Hematopoietic multipotent progenitor cell treated with erythropoietin and hydrocortisone succinate and interleukin-3 and kit ligand, for 8 days (in vitro differentiated cells): Measurements from ENCODE around the gene CFAP46.

Experiments
- DNase-seq: peaks from one replicate; pipeline ENCODE4 v3.0.0-alpha.2; 2015

Gene CFAP46

DNA sequence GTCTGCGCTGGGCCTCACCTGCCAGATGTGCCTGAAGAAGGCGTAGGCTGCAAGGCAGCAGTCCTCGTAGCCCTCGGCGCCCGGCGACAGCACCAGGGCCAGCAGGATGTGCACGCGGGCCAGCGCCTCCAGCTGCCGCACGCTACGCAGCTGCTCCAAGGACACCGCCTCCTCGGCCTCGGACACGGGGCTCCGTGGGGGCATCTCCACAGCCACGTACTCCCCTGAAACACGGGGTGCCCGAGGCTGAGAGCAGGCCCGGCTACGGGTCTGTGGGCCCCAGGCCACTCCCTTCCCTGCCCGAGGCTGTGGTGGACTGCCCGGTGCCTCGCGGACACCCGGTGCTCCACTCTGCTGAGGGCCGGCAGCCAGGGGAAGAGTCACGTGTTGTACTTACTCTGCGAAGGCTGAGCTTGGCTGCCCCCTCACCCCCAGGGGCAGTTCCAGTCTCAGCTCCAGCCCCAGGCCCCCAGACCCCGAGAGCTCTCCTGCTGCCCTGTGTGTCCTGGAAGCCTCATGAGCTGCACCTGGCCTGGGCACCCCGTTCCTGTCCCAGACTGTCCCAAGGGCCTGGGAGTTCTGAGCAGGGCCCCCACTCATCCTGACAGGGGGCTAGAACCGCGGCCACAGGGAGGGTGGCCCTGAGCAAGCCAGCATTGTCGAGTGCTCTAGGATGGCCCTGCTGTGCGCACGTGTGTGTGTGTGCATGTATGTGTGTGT lies 62.8 kb downstream of the CFAP46 start:
- DNase-seq, result no peak

DNA sequence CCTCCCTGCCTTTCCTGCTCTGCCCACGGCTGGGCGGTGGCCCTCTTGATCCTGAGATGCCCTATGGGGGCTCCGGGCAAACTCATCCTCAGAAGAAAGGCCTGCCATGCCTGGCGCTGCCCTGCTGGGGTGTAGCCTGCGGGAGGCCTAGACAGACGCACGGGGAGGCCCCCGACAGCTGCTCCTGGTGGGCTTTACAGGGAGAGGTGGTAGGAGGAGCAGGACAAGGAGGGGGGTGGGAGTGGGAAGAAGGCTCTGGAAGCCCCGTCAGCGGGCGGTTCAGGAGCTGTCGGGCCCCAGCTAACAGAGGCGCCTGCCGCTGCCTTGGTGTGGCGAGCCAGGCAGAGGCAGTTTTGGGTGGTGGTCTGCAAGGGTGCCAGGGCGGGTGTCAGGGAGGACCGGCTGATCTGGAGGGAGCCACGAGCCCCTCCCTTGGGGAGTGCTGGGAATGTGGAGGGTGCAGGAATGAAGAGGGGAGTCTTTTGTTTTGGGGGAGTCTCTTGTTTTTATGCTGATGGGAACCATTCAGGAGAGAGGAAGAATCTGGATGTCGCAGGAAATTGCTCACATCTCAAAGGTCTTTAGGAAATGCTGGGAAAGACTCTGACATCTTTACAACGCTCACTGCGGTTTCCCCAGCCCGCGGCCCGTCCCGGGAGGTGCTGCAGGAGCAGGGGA lies 63.5 kb downstream of the CFAP46 start:
- no peak for DNase-seq

DNA sequence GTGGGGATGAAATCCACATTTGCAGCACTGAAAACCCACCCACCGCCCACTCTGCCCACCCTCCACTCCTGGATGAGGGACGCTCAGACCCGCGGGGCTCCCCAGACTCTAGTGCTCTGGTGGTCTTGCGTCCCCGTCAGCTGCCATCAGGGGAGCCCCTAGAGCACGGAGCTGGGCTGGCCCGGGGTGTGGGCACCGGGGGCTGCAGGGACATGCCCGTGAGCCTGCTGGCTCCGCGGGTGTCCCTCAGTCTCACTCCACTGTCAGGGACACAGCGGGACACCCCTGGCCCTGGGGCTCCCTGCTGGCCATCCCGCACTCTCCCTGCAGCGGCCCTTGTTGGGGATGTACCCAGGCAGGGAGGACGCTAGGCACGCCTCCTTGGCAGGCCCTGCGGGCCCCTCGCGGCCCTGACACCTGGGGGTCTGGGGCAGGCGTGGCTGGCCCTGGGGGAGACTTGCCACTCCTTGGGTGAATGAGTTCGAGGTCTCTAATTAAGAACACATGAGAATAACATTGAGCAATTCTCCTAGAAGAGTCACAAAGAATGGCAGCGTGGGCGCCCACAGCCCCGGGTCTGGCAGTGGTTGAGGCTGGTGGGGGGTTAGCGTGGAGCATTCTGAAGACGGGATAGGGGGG lies 64.2 kb downstream of the CFAP46 start:
- no peak for DNase-seq

DNA sequence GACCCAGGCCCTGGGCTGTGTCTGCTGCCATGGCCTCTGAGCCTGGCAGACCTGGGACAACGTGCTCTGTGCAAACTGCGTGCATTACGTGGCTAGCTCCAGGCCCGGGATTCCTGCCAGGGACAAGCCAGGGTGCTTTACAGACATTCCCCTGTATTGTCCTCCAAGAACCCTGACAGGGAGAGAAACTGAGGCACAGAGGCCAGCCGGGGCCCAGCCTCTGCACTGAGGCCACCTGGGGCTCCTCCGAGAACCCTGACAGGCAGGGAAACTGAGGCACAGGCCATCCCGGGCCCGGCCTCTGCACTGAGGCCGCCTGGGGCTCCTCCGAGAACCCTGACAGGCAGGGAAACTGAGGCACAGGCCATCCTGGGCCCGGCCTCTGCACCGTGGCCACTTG lies 64.9 kb downstream of the CFAP46 start:
- no peak for DNase-seq

DNA sequence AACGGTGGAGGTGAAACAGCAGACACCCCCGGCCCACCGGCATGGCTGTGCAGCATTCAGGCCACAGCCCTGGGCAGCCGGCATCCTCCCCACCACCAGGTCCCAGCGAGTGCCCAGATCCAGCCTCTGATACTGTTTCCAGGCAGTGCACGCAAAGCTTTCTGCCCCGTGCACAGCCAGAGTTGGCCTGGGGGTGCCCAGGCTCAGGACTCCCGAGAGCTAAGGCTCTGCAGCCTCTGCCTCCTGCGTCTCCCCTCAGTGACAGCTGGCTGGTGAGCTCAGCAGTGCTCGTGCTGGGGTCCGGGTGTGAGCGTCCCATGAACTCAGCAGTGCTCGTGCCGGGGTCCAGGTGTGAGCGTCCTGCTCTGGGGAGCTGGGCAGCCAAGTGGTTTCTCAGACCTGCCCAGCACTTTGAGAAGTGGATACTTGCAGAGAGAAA lies 65.4 kb downstream of the CFAP46 start:
- DNase-seq, result no peak

DNA sequence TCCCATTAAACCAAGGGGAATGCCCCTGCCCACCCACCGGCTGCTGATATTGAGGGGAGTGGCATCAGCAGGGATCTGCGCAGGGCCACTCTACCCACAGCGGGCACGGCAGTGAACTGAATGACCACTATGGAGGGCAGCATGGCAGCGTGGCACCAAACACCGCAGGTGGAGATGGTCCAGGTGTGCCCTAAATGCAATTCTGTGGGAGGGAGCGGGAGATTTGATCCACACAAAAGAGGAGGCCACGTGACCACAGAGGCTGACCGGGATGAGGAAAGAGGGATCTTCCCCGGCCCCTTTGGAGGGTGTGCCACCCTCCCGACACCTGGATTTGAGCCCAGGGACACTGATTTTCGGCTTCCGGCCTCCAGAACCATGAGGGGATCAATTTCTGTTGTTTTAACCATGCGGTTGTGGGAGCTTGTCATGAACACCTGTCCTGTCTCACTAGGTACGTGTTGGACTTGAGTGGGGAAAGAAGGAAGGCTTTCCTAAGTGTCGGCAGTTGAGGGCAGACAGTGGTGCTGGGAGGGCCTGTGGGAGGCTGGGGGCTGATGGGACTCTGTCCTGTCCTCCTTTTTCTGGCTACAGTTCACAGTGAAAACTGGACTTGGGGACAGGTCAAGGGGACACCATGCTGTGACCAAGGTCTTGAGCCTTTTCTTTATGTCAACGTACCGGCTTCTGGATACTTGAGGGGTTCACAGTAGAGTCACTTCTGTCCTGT lies 66.1 kb downstream of the CFAP46 start:
- DNase-seq, result no peak

DNA sequence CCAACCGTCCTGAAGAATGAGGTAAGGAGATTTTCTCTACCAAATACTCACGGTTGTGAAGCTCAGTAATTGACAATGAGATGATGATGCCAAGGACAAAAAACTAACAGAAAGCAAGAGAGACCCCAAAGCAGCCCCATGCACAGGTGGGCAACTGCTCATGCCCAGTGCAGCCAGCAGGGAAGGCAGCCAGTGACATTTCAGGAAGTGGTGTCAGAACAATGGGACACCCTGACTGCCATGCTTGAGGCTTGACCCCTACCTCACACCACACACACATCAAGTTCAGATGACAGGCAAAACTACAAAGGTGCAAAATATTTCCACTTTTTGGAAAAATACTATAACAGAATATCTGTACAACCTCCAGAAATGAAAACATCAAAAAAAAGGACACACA lies 66.9 kb downstream of the CFAP46 start:
- DNase-seq, result no peak

DNA sequence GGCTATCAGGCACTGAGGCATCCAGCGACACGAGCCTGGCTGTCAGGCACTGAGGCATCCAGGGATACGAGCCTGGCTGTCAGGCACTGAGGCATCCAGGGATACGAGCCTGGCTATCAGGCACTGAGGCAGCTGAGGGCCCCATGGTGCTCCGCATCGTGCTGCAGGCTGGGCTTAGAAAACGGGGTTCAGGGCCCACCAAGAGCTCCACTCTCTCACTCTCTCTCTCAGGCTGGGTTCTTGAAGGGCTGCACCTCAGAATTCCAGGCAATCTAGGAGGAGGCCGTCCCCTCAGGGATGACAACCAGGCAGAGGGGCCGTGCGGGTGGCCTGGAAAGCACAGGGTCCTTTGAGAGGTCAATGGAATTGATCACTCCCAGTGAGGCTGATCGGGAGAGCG lies 69.0 kb downstream of the CFAP46 start:
- DNase-seq, result no peak

DNA sequence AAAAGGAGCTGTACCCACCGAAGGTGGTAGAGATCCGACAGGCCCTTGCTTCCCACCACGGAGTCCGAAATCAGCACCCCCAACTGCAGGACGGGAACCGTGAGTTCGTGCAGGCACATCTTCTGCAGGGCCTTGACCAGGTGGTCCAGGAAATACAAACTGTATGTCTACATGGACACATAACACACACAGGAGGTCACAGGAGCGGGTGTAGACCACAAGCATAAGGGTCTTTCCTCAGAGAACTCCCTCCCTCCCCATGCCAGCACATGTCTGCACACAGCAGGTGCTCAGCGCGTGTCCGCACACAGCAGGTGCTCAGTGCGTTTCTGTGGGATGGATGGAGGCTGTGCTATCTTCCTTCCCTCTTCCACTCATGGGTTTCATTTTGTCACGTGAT lies 69.7 kb downstream of the CFAP46 start:
- DNase-seq, result no peak

DNA sequence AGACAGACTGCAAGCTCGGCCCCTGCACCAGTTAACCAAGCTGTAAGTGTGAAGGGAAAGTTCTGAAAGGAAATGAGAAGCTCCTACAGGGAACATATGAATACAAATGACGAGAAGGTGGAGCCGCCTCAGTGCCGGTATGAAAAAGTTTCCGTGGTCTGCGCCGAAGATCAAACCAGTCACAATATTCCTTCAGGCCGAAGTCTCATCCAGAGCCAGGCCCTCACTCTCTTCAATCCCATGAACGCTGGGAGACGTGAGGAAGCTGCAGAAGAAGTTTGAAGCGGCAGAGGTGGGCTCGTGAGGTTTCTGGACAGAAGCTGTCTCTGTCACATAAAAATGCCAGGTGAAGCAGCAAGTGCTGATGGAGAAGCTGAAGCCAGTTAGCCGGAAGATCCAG lies 71.9 kb downstream of the CFAP46 start:
- no peak for DNase-seq

DNA sequence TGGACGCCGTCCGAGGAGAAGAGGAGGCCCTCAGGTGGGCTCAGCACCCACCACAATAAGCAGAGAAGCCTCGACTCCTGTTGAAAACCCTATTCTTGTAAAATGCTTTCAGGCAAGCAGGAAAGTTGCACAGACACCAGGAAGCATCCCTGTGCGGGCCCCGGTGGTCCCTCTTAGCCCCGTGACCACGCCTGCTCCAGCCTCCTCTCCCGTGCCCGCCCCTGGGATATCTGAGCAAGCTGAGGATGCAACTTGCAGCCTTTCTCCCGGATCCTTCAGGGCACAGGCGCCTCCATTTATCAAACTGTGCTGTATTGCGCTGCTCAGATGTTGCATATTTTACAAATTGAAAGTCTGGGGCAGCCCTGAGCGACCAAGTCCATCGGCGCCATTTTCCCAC lies 72.7 kb downstream of the CFAP46 start:
- no peak for DNase-seq

DNA sequence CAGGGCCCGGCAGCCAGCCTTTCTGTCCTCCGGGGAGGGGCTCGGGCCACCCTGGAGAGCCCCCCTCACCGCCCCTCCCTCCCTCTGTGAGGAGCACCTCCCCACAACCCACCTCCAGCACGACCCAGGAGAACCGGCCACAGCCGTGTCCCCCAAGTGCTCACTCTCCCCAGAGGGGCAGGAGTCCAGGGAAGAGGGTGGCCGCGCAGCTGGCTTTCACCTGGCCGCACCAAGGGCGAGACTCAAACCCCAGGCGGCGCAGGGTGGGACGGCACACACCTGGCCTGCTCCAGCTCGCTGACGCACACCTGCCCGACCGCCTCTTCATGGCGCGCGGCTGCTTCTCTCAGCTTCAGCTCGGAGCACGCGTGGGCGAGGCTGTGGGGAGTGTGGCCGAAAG lies 73.4 kb downstream of the CFAP46 start:
- no peak for DNase-seq

DNA sequence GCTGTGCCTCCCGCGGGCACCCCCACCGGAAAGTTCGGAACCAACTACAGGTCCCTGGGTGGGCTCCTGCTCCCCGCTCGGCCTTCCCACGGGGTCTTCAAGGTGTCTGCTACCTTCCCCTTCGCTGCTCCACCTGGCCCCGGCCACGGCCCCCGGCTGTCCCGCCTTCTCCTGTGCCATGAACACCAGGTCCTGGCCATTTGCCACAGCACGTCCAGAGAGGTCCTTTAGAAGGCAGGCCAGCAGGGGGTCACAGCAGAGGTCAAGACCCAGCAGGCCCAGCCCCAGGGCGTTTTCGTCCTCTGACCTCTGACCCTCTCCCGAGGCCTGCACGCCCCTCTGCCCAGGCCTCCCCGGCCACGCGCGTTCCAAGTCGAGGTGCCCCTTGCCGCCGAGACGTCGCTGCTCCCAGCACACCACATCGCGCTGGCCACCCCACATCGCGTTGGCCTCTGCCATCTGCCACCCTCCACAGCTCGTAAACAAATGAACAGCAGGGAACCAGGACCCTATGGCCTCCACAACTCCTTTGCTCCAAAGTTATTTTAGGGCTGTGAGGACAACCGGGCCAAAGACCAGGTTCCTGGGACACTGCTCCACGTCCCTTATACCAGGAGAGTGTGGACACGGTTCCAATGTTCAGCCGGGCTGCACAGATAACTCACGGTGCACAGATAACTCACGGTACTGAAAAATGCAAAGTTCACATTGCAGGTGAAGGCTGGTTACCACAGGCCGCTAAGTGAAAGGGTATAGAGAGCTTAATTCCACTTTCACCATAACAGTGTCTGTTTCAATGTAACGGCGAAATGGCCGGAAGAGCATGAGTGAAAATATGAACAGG lies 74.3 kb downstream of the CFAP46 start:
- DNase-seq, result no peak

DNA sequence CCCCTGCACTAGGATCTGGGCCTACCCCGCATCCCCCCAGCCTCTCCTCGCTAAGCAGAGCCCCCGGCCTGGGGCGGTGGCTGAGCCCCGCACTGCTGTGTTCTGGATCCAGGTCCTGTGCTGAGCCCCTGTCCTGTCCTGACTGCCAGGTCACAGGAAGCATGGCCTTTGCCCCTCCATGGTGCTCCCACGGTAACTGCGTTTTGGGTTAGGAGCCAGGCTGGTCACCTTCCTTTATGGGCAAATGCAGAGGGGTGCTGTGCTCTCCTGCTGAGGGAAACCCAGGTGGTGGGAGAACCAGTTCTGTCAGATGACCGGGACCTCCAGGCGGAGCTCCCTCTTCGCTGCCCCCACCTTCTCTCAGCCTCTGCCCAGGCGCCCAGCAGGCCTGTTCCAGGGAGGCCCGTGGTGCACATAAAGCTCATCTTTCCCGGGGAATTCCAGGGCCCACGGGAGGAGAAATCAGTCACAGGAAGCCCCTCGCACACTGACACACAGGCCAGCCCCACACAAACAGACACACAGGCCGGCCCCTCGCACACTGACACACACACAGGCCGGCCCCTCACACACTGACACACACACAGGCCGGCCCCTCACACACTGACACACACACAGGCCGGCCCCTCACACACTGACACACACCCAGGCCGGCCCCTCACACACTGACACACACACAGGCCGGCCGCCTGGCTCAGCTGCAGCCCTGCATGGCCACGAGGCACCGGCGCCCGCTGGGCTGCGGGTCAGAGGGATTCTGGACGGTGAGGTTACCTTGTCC lies 75.6 kb downstream of the CFAP46 start:
- no peak for DNase-seq

DNA sequence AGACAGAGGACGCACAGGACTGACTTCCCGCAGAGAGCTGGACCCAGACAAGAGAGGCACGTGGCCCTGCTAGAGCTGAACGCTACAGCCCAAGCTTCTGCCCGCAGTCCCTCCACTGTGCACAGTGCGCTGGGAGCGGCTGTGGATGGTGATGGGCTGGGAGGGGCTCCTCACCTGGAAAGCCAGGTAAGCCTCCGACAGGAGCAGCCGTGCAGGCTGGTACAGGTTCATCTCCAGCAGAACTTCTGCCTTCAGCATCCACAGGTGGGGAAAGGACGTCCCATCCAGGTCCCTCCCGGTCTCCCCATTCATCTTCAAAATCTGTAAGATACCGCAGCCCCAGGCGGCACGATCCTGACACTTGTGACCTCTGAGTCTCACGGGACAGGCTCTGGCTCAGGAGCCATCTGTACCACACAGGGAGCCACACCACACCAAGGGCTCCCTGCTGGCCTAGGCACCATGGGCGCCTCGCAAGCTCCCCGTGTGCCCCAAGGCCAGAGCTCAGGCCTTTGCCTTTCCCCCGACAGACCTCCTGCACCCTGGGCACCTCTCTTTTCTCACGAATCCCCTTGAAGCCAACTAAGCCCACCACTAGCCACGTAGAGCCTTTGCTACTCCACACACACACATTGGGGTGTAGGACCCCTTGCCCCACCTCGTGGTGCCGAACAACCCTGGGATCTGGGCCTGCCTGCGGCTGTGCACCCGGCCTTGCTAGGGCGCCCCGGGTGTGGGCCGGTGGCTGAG lies 76.3 kb downstream of the CFAP46 start:
- DNase-seq, result no peak

DNA sequence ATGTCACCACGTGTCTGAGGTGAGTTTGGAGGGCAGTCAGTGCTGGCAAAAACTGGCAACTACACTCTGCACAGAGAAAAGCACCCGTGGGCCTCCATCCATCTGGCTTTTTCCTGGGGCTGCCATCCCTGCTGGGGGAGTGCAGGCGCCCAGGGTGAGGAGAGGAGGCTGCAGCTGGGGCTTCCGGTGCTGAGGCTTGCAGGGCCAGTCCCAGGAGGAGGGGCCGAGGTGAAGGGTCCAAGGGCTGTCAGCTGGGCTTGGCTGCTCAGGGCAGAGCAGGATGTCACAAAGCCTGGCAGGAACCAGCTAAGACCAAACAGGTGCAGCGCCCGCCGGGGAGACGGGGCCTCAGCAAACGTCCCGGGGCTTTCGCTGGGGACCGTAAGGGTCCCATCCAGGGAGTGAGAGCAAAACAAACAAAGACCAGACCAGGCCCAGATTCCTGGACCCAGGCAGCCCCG lies 77.2 kb downstream of the CFAP46 start:
- no peak for DNase-seq

DNA sequence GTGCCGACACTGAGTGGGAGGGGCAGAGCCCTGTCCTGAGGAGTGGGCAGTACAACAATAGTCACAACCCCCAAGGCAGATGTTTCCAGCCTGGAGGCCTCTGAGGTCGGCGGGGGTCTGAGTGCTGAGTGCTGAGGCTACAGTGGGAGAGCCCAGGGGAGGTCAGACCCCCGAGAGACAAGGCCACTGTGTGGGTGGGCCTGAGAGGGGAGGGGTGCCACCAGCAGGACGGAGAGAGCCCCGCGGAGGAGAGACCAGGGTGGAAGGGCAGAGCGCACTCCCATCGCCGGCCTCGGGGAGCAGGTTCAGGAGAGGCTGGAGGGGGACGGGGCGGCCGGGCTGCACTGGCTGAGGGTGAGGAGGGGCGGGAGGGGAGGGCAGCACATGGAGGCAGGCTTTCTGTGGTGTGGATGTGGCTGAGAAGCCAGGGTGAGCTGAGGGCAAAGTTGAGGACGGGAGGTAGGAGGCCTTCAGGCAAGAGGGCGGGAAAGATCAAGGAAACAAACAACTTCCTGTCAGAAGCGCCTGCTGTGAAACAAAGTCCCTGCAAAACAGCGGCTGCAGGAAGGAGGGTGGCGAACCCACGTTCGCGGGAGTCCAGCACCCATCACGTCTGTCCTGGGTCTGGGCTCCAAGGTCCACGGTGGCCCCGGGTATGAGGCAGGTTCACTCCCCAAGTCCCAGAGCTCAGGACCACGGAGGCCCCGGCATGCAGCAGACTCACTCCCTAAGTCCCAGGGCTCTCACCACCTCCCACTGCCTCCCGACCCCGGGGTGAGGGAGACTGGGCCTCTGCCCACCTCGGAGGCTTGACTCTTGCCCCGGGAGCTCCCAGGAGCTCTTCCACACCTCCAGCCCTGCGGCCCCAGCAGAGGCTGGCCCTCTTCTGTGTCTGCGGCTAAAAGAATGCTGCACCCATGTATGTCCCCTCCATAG lies 79.6 kb downstream of the CFAP46 start:
- no peak for DNase-seq

DNA sequence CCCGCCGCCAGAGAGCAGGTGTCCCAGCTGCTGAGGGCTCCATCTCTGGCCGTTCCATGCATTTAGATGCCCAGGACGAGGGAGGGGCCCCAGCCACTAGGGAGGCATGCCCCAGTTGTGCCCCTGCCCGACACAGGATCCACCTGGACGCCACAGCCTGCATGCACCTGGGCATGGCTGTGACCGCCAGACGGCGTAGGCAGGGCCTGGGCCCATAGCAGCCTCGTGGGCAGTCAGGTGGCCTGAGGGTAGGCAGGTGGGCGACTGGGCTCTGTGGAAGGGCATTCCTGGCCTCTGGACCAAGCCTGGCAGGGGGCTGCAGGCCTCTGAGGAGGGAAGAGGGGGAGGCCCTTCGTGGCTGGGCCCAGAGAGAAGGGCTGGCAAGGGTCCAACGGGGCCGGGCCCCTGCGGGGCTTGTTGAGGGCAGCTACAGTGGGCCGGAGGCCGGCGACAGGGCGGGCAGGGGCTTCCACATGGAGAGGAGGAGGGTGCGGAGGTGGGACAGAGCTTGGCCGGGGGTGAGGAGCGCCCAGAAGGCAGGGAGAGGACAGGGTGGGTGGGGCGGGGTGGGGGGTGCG lies 80.4 kb downstream of the CFAP46 start:
- DNase-seq, result no peak

DNA sequence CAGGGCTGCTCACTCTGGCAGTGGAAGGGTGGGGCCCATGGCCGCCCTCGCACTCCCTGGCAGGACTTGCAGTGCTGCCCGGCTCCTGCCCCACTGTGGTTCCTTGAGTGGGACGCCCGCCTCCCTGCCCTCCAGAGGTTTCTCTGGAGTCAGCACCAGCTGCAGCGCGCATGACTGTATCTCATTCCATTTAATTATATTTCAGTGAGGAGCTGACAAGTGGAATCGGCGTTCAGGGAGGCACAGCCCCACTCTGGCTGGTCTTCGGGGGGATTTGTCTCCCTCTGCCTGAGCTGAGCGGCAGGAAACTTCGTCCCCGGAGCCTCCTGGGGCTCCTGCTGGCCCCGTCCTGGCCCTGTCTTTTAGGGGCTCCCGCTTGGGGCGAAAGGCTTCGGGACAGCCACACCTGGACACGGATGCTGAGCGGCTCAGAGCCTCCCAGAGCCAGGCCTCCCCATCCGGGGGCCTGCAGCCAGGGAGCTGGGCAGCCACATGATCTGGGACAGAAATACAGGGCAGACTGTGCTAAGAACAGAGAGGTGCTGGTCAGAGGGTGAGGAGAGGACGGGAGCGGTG lies 81.2 kb downstream of the CFAP46 start:
- no peak for DNase-seq
